Measurements from ENCODE around the gene CACNA1C.

CACNA1C gene

GRCh38 chr12:2495417-2496112 lies 442.8 kb downstream of the CACNA1C start:
- no peak for DNase-seq

DNA sequence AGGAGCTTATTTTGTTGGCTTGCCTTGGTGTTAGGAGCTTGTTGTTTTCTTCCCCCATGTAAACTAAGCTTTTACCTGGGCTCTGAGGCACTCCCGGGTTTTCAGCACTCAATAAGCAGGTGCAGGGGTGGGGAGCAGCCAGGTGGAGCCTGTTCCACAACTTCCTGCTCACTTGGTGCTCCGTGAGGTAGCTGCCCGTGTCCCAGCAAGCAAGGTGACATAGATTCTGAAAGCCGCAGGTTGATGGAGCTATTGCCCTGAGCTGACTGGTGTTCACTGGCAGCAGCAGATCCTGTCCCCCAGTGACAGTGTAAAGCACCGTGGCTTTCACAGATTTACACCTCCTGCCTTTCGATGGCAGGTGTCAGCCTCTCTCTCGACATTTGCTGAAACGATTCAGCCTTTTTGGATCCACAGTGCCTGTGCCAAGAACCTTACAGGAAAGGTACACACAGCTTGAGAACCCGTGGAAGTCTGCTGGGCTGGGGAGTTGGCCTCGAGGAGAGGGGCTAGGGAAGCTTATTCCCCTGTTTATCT lies 446.2 kb downstream of the CACNA1C start:
- DNase-seq = no peak

DNA sequence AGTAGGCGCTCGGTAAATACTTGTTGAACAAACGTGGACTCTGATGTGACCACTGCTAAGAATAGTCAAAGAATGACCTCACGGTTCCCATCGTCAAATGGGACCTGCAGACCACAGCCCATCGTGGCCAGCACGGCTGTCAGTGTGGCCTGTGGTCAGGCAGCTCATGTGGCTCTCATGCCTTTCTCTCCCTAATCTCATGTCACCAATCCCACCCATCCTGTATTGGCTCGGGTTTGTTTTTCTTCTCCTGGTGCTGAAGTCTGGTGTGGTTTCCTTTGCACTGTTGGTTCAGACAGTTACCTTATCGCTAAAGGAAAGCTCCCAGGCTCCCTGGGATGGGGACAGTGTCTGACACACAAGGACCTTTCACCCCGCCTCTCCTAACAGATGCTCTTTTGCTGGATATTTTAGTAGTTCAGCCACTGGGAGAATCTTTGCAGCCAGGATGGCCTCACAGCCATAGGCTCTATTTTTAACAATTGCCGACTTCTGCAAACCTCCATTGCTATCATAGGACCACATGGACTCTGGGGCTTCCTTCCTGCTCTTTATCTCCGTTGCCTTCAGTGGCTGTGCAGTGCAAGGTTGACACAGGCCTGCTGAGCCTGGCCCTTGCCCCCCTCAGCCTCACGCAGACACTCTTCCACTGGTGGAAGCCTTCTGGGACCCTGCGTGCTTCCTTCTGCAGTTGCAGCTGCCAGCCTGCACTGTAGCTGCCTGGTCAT lies 448.8 kb downstream of the CACNA1C start:
- no peak for DNase-seq

DNA sequence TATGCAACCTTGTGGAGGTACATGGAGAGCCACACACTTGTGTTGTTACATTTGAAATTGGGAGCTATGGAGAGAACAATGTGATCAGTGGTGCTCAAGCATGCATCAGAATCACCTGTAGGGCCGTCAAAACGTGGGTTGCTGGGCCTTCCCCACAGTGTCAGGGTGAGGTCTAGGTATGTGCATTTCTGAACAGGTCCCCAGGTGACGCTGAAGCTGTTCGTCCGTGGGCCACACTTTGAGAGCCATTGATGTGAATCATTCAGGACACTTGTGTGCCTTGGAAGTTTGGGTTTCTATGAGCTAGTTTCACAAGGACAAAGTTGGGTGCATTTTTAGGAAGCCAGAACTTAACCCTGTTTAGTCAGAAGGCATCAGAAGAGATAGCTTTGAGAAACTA lies 450.2 kb downstream of the CACNA1C start:
- no peak for DNase-seq

- DNase-seq = no peak
Measured at GRCh38 chr12:2503762-2504161, 451.0 kb downstream of the CACNA1C start.

DNA sequence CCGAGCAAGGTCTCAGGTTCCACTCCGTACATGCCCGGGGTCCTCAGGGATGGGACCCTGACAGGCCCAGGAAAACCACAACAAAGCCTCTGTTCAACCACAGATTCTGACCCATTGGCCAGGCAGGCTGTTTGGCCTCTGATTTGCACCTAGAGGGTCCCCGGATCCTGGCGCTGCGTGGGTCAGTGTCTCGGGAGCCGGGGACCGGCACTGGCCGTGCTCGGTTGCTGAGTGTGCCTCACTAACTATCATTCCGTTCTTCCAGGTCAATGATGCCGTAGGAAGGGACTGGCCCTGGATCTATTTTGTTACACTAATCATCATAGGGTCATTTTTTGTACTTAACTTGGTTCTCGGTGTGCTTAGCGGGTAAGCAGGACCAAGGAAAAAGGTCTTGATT lies 451.8 kb downstream of the CACNA1C start:
- DNase-seq = no peak

GRCh38 chr12:2507814-2508213 lies 455.0 kb downstream of the CACNA1C start:
- DNase-seq = no peak

DNA sequence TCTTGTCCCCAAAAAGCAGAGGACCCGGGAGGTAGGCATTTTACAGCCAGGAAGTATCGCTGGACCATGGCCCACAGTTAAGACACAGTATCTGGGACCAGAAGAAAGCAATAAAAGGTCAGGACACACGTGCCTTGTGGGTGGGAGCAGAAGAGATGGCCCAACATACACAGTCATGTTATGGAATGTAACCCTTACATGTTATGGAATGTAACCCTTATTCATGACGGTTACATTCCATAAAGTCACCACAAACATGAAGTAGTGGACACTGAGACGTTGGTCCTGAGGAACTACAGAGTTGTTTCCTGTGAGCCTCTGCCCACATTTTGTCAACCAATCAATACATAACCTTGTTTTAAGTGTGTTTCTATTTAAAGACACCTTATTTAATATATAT lies 456.4 kb downstream of the CACNA1C start:
- no peak for DNase-seq

DNA sequence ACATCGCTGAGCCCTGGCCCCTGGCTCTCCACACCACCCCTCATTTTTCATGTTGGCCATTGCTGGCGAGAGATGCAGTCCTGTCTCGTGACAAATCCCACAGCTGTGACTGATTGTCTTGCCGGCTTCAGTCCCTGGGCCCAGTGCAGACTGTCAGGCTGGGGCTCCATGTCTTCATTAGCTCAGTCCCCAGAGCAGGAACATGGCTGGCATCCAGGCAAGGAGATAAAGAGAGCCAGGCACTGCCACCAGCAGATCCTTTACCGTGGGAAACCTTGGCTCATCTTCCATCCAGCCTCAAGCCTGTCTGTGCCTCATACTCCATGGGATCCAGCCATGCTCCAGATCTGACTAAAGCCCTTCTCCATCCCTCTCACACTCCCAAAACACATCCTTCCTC lies 457.3 kb downstream of the CACNA1C start:
- DNase-seq = no peak

DNA sequence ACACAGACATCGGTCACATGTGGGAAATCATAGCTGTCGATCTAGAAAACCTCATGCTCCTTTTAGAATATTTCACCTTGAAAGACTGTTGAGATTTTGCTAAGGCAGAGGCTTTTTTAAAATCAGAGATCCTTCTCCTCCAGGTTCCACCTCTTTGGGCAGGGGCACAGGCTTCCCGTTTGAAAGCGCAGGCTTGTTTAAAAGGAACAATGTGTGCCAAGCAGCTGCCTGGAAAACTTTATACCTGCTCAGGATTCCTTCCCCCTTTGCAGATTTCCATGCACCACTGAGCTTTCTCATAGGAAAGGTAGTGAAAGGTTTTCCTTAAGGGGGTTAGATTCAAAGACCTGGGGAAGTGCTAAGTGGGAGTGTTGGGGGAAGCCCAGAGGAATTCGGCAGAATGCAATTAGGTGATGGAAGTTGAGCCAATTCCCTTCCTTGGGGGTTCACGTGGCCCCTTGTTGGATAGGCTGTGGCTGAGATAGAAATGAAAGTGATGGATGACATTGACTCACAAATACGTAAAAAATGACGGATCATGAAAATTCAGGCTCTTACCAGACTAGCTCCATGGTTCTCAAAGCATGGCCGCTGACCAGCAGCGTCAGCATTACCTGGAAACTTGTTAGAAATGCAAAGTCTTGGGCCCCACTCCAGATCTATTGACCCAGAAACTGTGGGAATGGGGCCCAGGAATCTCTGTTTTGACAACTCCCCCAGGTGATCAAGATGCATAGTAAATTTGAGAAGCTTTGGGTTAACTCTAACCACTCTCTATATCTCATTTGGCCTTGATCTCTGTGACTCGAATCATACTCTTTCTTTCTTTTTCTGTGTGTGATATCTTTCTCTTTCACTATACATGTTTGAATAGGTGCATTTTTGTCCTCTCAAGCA lies 460.6 kb downstream of the CACNA1C start:
- no peak for DNase-seq

GRCh38 chr12:2514038-2514340 lies 461.2 kb downstream of the CACNA1C start:
- DNase-seq = no peak

- no peak for DNase-seq
Measured at GRCh38 chr12:2520722-2521246, 468.0 kb downstream of the CACNA1C start.

GRCh38 chr12:2523317-2523716 lies 470.5 kb downstream of the CACNA1C start:
- no peak for DNase-seq

DNA sequence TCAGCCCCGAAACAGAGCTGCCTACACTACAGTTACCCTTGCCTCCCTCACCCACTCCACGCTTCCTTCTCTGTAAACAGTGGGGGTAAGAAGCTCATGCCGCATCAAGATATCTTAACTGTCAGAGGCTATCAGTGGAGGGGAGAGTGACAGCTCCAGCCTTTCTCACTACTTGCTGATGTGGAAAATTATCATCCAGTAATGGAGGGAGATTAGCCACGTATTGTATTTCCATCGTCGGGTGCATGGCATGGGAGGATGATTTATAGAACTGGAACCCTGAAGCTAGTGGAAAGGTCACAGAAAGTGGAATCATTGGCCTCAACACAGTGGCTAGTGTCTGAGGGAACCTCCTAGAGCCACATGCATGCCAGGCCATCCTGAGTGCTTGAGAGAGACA lies 471.1 kb downstream of the CACNA1C start:
- no peak for DNase-seq

GRCh38 chr12:2526371-2526770 lies 473.6 kb downstream of the CACNA1C start:
- DNase-seq = no peak

DNA sequence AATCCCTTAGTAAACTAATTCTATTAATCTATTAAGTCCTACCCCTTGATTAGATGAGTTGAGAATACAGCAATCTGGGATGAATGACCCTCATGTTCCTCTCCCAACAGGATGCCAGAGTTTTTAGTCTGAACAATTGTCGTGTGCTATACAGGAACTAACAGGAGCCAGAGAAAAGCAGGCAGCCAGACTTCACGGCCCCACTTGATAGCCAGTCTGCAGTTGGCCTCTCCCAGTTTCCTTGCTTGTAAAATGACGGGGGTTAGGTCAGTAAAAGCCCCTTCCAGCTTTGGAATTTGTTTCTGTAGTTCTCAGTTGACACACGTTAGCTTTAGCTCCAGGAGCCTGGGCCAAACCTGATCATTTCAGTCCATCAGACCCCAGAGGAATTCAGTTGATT lies 475.2 kb downstream of the CACNA1C start:
- no peak for DNase-seq

- DNase-seq = no peak
Measured at GRCh38 chr12:2529807-2530206, 477.0 kb downstream of the CACNA1C start.

GRCh38 chr12:2531371-2531770 lies 478.6 kb downstream of the CACNA1C start:
- DNase-seq = no peak

- no peak for DNase-seq
Measured at GRCh38 chr12:2533036-2533435, 480.2 kb downstream of the CACNA1C start.

DNA sequence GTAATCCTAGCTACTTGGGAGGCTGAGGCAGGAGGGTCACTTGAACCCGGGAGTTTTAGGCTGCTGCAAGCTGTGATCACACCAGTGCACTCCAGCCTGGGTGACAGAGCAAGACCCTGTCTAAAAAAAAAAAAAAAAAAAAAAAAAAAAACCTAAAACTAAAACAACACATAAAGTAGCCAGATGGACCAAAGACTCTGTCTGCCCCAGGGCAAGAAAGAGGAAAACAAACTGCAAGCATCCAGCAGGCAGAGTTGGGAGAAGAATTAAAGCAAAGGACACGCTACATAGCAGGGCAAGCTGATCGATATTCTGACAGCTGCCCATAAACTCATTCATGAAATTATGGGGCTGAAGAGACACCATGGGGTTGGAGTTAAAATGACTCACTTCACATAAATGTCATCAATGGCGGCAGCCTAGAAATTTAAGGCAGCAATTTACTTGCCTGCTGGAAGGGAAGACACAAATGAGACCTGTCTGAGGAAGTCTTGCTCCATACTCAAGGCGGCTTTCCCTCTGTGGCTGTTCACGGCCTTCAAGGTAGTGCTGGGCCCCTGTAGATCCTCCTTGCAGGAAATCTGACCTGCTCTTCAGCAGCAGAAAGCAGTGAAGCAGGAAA lies 482.9 kb downstream of the CACNA1C start:
- DNase-seq = no peak

DNA sequence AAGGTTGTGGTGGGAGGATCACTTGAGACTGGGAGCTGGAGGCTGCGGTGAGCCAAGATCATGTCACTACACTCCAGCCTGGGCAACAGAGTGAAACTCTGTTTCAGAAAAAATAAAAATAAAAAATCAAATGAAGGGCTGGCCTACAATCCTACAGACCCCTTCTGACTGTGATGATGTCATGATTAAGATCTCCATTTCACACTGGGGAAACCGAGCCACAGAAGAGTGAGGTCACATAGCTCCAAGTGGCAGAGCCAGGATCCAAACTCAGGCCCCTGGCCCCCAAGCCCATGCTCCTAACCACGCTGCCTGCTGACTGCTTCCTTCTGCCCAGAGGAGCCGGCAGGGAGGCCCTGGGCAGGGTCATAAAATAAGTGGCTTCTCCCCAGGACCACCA lies 483.9 kb downstream of the CACNA1C start:
- DNase-seq = no peak

DNA sequence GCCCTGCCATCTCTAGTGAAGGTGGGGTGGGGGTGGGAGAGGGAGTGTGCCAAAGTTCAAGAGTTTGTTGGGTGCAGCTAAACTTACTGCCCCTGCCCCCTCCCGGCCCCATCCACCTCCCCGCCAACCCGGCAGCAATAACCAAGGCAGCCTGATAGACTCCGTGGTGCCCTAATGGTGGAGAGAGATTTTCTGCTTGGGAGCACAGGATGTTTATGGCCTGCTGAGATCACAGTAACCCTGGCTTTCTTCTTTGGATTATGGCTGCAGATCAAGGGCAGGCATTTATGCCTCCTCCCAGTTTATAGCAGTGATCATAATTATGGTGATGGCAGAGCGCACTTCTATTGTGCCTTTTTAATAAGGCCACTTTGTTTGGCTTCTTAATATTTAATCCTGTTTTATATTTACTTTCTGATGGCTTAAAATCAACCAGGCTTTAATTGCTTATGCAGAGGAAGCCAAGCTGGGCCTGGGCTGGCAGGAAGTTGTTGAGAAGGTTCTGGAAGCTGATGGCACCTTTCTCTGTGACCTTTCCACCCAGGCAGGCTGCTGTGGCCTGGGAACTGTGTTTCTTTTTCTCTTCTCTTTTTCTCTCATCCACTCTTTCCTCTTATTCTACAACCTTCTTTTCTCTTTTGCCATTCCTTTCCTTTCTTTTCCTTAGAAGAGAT lies 485.2 kb downstream of the CACNA1C start:
- no peak for DNase-seq

Measured in NCI-H524 (cell line).